ENCODE data around the gene AMIGO1.
"Not testable (repeated sequence)": the region's sequence is repeated elsewhere in the genome, so short reads cannot be mapped to it uniquely, and the experiment has no call there.

The AMIGO1 gene

GRCh38 chr1:109488201-109488600 lies 21.3 kb downstream of the AMIGO1 start:
- in situ Hi-C loops (cut with MboI; ENCODE audit: low sequenced_read_pairs): no loop called here

GRCh38 chr1:109487261-109487660 lies 22.3 kb downstream of the AMIGO1 start:
- in situ Hi-C loops (cut with MboI; ENCODE audit: low sequenced_read_pairs): no loop called here

GRCh38 chr1:109485001-109485400 lies 24.5 kb downstream of the AMIGO1 start:
- in situ Hi-C loops (cut with MboI; ENCODE audit: low sequenced_read_pairs): no loop called here

- in situ Hi-C loops (cut with MboI; ENCODE audit: low sequenced_read_pairs): no loop called here
These were observed 25.0 kb downstream of the AMIGO1 start for GRCh38 chr1:109484519-109484975.

- in situ Hi-C loops (cut with MboI; ENCODE audit: low sequenced_read_pairs): no loop called here
These were observed 25.6 kb downstream of the AMIGO1 start, which contains the start of gene ATXN7L2 for GRCh38 chr1:109483672-109484518. Gene ATXN7L2, plus strand, starts transcription at chr1:109483905. Its CDS starts 49 bp downstream, at chr1:109483954.

- in situ Hi-C loops (cut with MboI; ENCODE audit: low sequenced_read_pairs): no loop called here
These were observed 26.5 kb downstream of the AMIGO1 start for GRCh38 chr1:109482791-109483671.

GRCh38 chr1:109482242-109482641 lies 27.3 kb downstream of the AMIGO1 start:
- in situ Hi-C loops (cut with MboI; ENCODE audit: low sequenced_read_pairs): no loop called here

- in situ Hi-C loops (cut with MboI; ENCODE audit: low sequenced_read_pairs): no loop called here
These were observed 27.9 kb downstream of the AMIGO1 start for GRCh38 chr1:109481646-109482045.

GRCh38 chr1:109479901-109480300 lies 29.6 kb downstream of the AMIGO1 start:
- in situ Hi-C loops (cut with MboI; ENCODE audit: low sequenced_read_pairs): no loop called here

GRCh38 chr1:109479311-109479710 lies 30.2 kb downstream of the AMIGO1 start:
- in situ Hi-C loops (cut with MboI; ENCODE audit: low sequenced_read_pairs): no loop called here

- in situ Hi-C loops (cut with MboI; ENCODE audit: low sequenced_read_pairs): no loop called here
These were observed 30.7 kb downstream of the AMIGO1 start for GRCh38 chr1:109478806-109479205.

- in situ Hi-C loops (cut with MboI; ENCODE audit: low sequenced_read_pairs): no loop called here
These were observed 31.7 kb downstream of the AMIGO1 start for GRCh38 chr1:109477821-109478220.

- in situ Hi-C loops (cut with MboI; ENCODE audit: low sequenced_read_pairs): no loop called here
These were observed 32.7 kb downstream of the AMIGO1 start for GRCh38 chr1:109476825-109477224.

GRCh38 chr1:109475261-109475660 lies 34.3 kb downstream of the AMIGO1 start:
- in situ Hi-C loops (cut with MboI; ENCODE audit: low sequenced_read_pairs): no loop called here

- in situ Hi-C loops (cut with MboI; ENCODE audit: low sequenced_read_pairs): no loop called here
These were observed 34.8 kb downstream of the AMIGO1 start for GRCh38 chr1:109474697-109475096.

GRCh38 chr1:109473284-109474057 lies 36.1 kb downstream of the AMIGO1 start:
- in situ Hi-C loops (cut with MboI; ENCODE audit: low sequenced_read_pairs): not testable (repeated sequence)

- in situ Hi-C loops (cut with MboI; ENCODE audit: low sequenced_read_pairs): no loop called here
These were observed 36.7 kb downstream of the AMIGO1 start for GRCh38 chr1:109472779-109473178.

GRCh38 chr1:109470245-109470644 lies 39.3 kb downstream of the AMIGO1 start:
- in situ Hi-C loops (cut with MboI; ENCODE audit: low sequenced_read_pairs): no loop called here

- in situ Hi-C loops (cut with MboI; ENCODE audit: low sequenced_read_pairs): no loop called here
These were observed 40.6 kb downstream of the AMIGO1 start for GRCh38 chr1:109468903-109469302.

GRCh38 chr1:109468061-109468460 lies 41.5 kb downstream of the AMIGO1 start:
- in situ Hi-C loops (cut with MboI; ENCODE audit: low sequenced_read_pairs): no loop called here

GRCh38 chr1:109467301-109467777 lies 42.2 kb downstream of the AMIGO1 start:
- in situ Hi-C loops (cut with MboI; ENCODE audit: low sequenced_read_pairs): no loop called here
